Fibroblast of pulmonary artery (primary cell): ENCODE data around the gene LSM2.
"Not testable (repeated sequence)": the region's sequence is repeated elsewhere in the genome, so short reads cannot be mapped to it uniquely, and the experiment has no call there.

Experiments
- DNase-seq: peaks from one replicate; pipeline ENCODE4 v3.0.0-alpha.2; 2010; ENCODE audit warnings: low read depth
- H3K4me3 ChIP-seq: replicated peaks from 2 replicates; pipeline ENCODE4 v1.5.1; 2011; ENCODE audit warnings: low read depth, mild to moderate bottlenecking, control low read depth, low read length, moderate library complexity
- TF ChIP-seq, protein P1 (sequence below): IDR thresholded peaks from 2 replicates; pipeline ENCODE4 v1.5.1; 2011; ENCODE audit warnings: mild to moderate bottlenecking, control low read depth, low read length, inconsistent platforms; ENCODE audit errors: missing control alignments

The LSM2 gene

DNA sequence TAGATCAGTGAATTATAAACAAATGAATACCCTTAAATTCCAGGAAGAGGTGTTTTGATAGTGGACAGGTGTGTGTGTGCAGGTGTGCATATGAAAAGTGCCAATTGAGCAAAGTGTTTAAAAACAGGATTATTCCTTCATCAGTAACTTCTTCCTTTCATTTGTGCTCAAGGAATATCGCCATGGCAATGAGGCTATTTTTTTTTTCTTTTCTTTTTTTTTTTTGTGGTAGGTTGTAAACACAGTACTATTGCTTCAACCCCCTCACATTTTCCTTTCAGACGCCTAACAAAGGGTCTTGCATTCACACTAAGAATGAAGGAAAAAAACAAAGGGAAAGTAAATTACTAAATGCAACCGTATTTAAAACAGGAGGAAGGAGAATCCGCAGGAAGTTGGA lies 18.8 kb upstream of the LSM2 start:
- TF ChIP-seq, protein P1, sequence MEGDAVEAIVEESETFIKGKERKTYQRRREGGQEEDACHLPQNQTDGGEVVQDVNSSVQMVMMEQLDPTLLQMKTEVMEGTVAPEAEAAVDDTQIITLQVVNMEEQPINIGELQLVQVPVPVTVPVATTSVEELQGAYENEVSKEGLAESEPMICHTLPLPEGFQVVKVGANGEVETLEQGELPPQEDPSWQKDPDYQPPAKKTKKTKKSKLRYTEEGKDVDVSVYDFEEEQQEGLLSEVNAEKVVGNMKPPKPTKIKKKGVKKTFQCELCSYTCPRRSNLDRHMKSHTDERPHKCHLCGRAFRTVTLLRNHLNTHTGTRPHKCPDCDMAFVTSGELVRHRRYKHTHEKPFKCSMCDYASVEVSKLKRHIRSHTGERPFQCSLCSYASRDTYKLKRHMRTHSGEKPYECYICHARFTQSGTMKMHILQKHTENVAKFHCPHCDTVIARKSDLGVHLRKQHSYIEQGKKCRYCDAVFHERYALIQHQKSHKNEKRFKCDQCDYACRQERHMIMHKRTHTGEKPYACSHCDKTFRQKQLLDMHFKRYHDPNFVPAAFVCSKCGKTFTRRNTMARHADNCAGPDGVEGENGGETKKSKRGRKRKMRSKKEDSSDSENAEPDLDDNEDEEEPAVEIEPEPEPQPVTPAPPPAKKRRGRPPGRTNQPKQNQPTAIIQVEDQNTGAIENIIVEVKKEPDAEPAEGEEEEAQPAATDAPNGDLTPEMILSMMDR = no peak
- H3K4me3 ChIP-seq = no peak overlapping the region
- DNase-seq = no peak

DNA sequence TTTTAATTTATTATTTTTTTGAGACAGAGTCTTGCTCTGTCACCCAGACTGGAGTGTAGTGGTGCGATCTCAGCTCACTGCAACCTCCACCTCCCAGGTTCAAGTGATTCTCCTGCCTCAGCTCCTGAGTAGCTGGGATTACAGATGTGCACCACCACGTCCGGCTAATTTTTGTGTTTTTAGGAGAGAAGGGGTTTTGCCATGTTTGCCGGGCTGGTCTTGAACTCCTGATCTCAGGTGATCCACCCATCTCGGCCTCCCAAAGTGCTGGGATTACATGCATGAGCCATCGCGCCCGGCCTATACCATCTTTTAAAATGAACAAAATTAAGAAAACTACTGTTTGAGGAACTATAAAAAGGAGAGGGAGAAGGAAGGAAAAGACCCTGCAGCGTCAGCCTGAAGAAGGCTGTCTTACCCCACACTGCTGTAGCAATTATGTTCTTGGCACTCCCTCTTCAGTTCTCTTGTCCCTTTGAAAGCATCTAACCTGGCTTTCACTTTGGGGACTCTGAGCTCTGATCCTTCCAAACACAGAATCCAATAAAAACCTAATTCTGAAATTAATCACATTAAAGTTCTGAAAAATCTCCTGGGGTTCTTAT lies 16.9 kb upstream of the LSM2 start:
- not testable (repeated sequence) for H3K4me3 ChIP-seq, DNase-seq

DNA sequence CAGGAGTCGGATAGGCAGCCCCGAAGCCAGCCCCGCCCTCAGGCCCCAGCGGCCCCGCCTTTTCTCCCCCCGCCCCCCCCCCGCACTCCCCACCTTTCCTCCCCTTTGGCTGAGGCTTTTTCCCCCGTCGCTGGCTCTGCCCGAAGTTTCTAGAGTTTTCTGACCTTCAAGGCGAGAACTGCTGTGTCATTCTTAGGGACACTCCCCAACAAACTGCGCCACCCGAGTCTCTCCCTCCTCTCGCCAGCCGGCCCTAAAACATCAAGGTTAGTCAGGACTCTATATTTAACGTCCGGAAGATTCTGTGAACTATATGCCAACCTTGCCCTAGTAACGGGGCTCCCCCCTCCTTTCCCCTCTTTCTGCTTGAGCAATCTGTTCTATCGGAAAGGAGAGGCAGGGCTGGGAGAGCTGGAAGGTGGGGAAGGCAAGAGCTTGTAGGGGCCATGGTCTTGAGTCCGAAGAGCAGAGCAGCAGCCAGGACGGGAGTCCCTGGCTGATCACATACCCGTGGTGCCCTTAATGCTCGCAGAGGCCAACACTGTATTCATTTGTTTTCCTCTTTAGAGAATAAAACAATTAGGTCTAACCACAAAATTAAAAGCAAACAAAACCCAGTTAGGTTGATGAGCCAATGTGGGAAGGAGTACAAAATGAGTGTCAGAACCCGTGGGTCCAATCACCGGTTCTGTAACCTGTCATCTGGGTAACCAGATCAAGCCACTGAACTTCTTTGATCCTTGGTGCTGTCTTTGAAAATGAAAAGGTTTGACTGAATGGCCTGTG lies 15.5 kb upstream of the LSM2 start:
- DNase-seq = peak; percentile 89
- TF ChIP-seq, protein P1 = no peak
- peak overlapping the region; percentile 65 for H3K4me3 ChIP-seq

DNA sequence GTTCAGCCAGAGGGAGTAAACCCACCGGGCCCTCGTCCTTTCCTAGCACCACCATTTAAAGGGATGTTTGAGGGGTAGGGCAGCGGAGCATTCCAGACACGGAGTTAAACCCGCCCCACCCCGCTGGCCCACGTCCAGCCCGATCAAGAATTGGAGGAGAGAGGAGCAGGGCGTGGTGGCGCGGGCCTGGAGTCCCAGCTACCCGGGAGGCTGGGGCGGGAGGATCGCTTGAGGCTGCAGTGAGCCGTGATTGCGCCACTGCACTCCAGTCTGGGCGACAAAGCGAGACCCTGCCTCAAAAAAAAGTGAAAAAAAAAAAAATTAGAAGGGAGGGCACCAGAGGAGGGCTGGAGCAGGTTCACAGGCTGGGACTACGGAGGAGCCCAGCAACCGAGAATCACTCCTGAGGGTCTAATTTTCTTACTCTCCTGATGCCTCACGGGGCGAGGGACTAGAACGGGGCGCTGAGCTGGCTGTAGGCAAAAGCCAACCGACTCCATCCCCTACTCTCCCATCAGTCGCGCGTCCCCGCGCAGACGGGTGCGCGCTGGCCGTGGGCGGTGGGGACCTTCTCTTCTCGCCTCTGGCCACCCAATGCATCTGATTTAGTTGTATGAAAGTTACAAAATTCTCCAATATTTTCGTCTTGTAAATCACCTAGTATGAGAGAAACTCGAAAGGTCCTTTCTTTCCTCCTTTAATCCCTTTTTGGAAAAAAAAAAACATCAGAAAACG lies 14.7 kb upstream of the LSM2 start:
- peak overlapping the region; percentile 65 for H3K4me3 ChIP-seq
- peak; percentile 43 for DNase-seq
- TF ChIP-seq, protein P1 = no peak

DNA sequence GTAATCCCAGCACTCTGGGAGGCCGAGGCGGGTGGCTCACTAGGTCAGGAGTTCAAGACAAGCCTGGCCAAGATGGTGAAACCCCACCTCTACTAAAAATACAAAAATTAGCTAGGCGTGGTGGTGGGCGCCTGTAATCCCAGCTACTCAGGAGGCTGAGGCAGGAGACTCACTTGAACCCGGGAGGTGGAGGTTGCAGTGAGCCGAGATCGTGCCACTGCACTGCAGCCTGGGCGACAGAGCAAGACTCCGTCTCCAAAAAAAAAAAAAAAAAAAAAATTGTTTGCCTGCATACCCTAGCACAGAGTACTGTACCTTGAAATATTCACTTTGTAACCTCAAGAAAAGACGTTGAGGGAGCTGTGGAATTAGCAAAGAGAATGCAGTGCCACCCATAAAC lies 13.6 kb upstream of the LSM2 start:
- not testable (repeated sequence) for H3K4me3 ChIP-seq, DNase-seq

DNA sequence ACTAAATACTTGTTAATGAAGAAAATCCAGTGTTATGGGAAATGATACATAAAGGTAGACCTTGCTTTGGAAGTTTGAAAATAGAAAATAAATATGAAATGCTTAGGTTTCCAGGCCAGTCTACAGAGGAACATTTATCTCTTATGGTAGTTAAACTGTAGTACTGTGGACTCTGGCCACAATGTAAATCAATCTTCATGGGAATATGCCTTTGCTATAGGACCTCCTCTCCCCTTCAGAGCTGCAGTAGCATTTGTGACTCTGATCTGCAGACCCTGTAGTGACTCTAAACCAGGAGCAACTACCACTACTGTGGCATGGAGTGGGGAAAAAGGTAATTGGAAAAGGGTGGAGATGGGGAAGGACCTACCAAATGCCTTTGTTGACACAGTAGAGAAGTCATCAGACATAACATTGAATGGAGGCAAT lies 13.1 kb upstream of the LSM2 start:
- no peak overlapping the region for H3K4me3 ChIP-seq
- TF ChIP-seq, protein P1 = no peak
- no peak for DNase-seq

DNA sequence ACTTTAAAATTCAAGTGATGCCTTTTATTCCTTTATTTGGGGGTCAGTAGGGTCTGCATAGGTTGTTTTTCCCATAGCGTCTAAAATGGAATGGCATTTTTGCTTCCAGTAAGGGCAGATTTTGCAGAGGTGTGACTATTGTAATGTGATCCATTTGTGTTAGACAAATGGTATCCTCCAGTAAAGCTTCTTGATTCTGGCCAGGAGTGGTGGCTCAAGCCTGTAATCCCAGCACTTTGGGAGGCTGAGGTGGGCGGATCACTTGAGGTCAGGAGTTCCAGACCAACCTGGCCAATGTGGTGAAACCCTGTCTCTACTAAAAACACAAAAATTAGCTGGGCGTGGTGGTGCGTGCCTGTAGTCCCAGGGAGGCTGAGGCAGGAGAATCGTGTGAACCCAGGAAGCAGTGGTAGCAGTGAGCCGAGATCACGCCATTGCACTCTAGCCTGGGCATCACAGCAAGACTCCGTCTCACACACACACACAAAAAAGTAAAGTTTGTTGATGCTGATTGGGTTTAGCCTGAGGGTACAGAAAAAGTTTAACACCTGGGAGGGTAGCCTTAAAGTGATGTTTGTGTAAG lies 11.3 kb upstream of the LSM2 start:
- not testable (repeated sequence) for DNase-seq
- peak overlapping the region; percentile 54 for H3K4me3 ChIP-seq

DNA sequence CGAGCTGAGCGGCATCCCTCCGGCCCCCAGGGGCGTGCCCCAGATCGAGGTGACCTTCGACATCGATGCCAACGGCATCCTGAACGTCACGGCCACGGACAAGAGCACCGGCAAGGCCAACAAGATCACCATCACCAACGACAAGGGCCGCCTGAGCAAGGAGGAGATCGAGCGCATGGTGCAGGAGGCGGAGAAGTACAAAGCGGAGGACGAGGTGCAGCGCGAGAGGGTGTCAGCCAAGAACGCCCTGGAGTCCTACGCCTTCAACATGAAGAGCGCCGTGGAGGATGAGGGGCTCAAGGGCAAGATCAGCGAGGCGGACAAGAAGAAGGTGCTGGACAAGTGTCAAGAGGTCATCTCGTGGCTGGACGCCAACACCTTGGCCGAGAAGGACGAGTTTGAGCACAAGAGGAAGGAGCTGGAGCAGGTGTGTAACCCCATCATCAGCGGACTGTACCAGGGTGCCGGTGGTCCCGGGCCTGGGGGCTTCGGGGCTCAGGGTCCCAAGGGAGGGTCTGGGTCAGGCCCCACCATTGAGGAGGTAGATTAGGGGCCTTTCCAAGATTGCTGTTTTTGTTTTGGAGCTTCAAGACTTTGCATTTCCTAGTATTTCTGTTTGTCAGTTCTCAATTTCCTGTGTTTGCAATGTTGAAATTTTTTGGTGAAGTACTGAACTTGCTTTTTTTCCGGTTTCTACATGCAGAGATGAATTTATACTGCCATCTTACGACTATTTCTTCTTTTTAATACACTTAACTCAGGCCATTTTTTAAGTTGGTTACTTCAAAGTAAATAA lies 10.6 kb upstream of the LSM2 start:
- not testable (repeated sequence) for DNase-seq

More for the DNA sequence above, 10.6 kb upstream of the LSM2 start:
- H3K4me3 ChIP-seq = peak overlapping the region; percentile 54
